ENCODE measurements around the gene CEP72. TPM values are rescaled to one million over a fixed set of nuclear protein-coding genes. Genes with fewer than 3 reads are reported as not detected.

The CEP72 gene
- total RNA-seq, 2 experiments from 2014 or later, result 21.6 to 22.5 TPM

DNA sequence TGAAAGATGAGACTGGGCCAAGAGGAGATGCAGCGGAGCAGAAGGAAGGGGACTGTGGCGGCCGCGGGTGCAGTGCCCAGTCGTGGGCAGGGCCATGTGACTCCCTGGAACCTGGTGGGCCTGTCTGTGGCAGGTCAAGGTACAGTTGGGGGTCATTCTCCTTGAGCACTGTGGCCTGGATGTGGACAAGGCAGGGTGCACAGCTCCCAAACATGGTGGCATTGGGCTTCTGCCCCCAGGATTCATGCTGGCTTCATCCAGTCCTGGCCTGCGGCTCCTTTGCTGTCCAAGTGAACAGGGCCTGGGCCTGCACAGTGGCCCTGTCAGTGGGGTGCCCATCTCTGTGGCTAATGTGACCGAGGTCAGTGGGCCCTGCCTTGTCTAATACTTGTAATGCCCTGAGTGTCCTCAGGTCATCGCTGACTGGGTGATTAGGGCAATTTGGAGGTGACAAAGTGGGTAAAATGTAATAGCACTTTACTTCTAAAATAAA lies 39.9 kb downstream of the CEP72 start:
- ChIA-PET CTCF (no interaction called here), POLR2A (no interaction called here)
- Mint-ChIP-seq H3K9me3 (no peaks in the 10 kb centered on the region), H3K27ac (no peak overlapping the region), H3K36me3 (peaks cover 22% of the 10 kb centered on the region), H3K4me3 (no peak overlapping the region), H3K27me3 (no peaks in the 10 kb centered on the region), H3K4me1 (ENCODE audit: low read depth) (no peaks in the 10 kb centered on the region)
- intact Hi-C loops (cut with micrococcal nuclease), result no loop called here
- no peak for DNase-seq

DNA sequence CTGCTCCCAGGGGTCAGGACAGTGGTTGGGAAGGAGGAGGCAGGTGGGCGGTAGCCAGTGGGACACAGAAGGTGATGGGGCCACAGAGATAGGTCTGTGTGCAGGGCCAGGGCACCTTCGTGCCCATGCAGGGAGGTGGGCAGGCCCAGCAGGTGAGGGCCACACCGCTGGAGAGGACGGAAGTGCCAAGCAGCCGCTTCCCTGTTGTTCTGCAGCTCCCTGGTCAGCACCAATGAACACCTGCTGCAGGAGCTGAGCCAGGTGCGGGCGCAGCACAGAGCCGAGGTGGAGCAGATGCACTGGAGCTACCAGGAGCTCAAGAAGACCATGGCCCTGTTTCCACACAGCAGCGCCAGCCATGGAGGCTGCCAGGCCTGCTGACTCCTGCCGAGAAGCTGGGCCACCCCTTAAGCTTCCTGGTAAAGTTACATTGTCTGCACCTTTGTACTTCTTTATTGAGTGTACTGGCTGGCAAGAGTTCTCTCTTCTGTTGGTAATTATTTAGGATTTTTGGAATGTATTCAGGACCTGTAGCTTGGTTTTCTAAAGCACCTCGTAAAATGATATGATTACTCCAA lies 40.7 kb downstream of the CEP72 start:
- H3K4me3 Mint-ChIP-seq, result no peak overlapping the region
- no peaks in the 10 kb centered on the region for H3K4me1 Mint-ChIP-seq (ENCODE audit: low read depth)
- no peak for DNase-seq
- no peaks in the 10 kb centered on the region for H3K27me3 Mint-ChIP-seq
- ChIA-PET CTCF (interaction anchor here (1.0 to 1.4 kb wide), 2 partner anchors 17 to 206 kb away, joined by 4 to 7 read pairs; no protein-coding TSS in a partner anchor), POLR2A (no interaction called here)
- intact Hi-C loops (cut with micrococcal nuclease), result no loop called here
- H3K9me3 Mint-ChIP-seq, result no peaks in the 10 kb centered on the region
- H3K36me3 Mint-ChIP-seq, result peaks cover 26% of the 10 kb centered on the region
- H3K27ac Mint-ChIP-seq, result no peak overlapping the region

DNA sequence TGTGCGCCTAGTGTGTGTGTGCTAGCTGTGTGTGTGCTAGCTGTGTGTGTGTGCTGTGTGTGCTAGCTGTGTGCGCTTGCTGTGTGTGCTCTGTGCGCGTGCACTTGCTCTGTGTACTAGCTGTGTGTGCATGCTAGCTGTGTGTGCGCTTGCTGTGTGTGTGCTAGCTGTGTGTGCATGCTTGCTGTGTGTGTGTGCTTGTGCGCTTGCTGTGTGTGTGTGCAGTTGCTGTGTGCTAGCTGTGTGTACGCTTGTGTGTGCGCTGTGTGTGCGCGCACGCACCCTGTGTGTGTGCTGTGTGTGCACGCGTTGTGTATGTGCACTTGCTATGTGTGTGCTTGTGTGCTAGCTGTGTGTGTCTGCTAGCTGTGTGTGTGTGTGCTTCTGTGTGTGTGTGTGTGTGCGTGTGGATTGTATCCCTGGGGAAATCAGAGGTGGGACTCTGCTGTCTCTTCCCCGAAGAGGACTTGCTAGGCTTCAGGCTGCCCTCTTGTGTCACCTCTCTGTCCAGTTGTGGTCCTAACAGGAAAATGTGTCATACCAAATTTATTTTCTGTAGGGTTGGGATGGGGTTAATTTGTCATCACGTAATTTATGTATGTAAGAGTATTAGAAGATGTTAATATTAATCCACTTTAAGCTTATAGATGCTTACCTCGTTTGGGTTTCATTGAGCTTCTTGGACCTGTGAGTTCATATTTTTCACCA lies 42.1 kb downstream of the CEP72 start:
- ChIA-PET CTCF (interaction anchor here (0.5 to 1.4 kb wide), 3 partner anchors 16 to 207 kb away, joined by 3 to 7 read pairs (median 4); no protein-coding TSS in a partner anchor), POLR2A (no interaction called here)
- Mint-ChIP-seq H3K36me3 (peaks cover 35% of the 10 kb centered on the region), H3K27ac (no peak overlapping the region), H3K9me3 (no peaks in the 10 kb centered on the region), H3K4me1 (ENCODE audit: low read depth) (no peaks in the 10 kb centered on the region), H3K4me3 (no peak overlapping the region), H3K27me3 (no peaks in the 10 kb centered on the region)
- intact Hi-C loops (cut with micrococcal nuclease), result no loop called here
- DNase-seq, result no peak

DNA sequence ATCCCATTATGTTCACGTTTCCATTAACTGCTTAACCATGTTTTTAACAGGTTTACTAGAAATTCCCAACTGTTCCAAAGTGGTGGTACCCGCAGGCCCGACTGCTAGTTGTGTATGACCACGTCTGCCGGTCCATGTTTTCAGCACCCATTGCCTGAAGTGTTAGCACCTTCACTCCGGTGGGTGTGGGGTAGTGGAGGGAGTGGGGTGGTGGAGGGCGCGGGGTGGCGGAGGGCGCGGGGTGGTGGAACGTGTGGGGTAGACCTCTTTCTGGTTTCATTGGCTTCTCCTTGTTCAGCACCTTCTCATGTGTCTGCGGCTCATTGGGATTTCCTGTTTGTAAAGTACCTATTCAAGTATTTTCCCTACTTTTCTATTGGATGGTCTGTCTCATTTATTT lies 43.3 kb downstream of the CEP72 start:
- no peaks in the 10 kb centered on the region for H3K4me1 Mint-ChIP-seq (ENCODE audit: low read depth)
- H3K27ac Mint-ChIP-seq, result no peak overlapping the region
- H3K4me3 Mint-ChIP-seq, result no peak overlapping the region
- ChIA-PET POLR2A (no interaction called here), CTCF (no interaction called here)
- no peaks in the 10 kb centered on the region for H3K9me3 Mint-ChIP-seq
- peaks cover 43% of the 10 kb centered on the region for H3K36me3 Mint-ChIP-seq
- no peaks in the 10 kb centered on the region for H3K27me3 Mint-ChIP-seq
- intact Hi-C loops (cut with micrococcal nuclease), result no loop called here
- no peak for DNase-seq

DNA sequence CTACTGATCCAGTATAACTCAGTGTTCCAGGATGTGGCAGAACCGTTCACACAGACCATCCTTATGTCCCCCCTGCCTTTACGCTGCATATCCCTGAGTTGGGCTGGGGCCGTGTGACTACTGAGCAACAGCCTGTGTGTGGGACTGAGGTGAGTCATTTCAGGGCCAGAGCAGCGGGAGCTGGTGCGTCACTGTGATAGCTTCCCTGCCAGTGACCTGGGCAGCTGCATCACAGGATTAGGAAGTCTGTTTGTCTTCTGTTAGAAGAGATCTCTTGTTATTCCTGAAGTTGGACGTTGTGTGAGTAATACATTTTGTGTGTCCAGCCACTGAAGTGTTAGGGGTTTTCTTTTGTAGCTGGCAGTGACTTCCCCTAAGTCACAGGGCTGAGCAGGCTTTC lies 45.4 kb downstream of the CEP72 start:
- no peak overlapping the region for H3K27ac Mint-ChIP-seq
- ChIA-PET POLR2A (no interaction called here), CTCF (interaction anchor here (0.6 to 1.7 kb wide), 2 partner anchors 12 to 245 kb away, joined by 3 to 8 read pairs; no protein-coding TSS in a partner anchor)
- no peak for DNase-seq
- H3K4me3 Mint-ChIP-seq, result no peak overlapping the region
- H3K27me3 Mint-ChIP-seq, result no peaks in the 10 kb centered on the region
- H3K36me3 Mint-ChIP-seq, result peaks cover 41% of the 10 kb centered on the region
- H3K9me3 Mint-ChIP-seq, result no peaks in the 10 kb centered on the region
- H3K4me1 Mint-ChIP-seq (ENCODE audit: low read depth), result no peaks in the 10 kb centered on the region
- intact Hi-C loops (cut with micrococcal nuclease), result no loop called here

DNA sequence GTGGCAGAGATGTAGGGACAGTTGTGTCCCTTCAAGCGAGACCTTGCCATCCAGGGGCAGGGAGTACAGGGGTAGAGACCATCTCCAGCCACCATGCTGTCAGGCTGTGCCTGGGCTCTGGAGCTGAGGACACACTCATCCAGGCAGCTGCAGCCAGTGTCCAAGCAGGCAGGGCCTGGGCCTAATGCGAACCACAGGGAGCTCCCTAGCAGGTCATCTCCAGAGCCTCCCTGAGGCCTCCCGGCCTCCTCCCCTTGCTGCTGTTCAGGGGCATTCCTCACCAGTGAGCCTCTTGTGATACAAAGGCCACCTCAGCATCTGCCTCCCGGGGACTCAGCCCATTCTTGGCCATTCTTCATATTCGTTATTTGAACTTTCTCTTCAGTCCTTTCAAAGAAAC lies 46.0 kb downstream of the CEP72 start:
- Mint-ChIP-seq H3K36me3 (peaks cover 39% of the 10 kb centered on the region), H3K9me3 (no peaks in the 10 kb centered on the region), H3K4me3 (no peak overlapping the region), H3K27me3 (no peaks in the 10 kb centered on the region), H3K4me1 (ENCODE audit: low read depth) (no peaks in the 10 kb centered on the region), H3K27ac (no peak overlapping the region)
- CTCF ChIA-PET, result interaction anchor here (0.6 kb wide), 1 partner anchor 245 kb away, joined by 3 read pairs; no protein-coding TSS in a partner anchor
- POLR2A ChIA-PET, result no interaction called here
- no peak for DNase-seq
- intact Hi-C loops (cut with micrococcal nuclease), result no loop called here

DNA sequence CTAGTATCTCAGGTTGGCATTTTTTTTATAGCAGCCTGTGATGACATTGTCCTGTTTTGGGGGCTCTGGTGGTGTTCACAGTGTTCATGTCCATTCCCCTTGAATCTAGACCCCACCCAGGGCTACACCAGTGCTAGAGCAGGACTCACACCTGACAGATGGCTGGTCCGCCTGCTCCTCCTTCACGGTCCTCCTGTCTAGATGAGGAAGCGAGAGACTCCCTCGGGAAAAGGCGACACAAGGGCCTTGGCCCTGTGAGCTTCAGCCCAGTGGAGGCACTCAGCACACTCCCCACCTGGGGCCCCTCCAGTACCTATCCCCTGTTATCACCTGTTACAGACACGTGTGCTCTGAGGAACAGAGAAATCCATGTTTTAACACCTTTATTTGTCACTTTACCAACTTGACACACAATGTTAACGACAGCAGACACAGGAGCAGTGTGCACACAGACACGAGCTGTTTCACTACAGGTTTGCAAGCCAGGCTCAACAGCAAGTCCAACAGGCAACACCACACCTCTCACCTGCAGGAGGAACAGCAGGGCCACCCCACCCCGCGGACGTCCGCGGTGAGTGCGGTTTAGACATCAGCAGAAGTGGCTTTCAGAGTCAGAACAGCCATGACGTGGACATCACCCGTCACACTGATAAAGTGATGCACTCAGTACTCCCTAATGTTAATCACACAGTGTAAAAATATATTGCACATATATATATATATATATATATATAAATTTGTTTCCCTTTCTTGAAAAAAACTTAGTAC lies 47.5 kb downstream of the CEP72 start:
- intact Hi-C loops (cut with micrococcal nuclease), result no loop called here
- peaks cover 40% of the 10 kb centered on the region for H3K36me3 Mint-ChIP-seq

DNA sequence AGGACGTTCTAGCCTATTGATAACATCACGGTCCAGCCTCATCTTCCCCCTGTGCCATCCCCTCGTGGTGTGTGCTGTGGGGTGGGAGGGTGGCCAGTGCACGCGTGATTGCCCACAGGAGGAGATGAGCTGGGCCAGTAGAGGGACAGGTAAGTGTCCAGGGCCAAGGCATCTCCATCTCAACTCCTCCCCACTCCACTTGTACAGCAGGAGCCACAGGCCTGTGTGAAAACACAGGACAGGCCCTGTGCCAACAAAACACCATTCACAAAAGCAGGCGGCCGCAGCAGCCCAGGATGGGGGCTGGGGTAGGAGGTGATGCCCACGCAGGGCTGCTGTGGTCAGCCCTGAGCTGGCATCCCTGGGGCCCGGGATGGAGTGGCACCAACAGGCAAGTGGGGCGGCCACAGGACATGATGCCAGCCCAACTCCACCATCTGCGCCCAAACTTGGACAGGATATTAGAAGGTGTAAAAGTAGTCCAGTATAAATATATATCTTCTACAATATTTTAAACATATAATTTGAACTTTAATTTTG lies 48.4 kb downstream of the CEP72 start:
- no peak overlapping the region for H3K27ac Mint-ChIP-seq
- no peak overlapping the region for H3K4me3 Mint-ChIP-seq
- POLR2A ChIA-PET, result no interaction called here
- no peak for DNase-seq
- intact Hi-C loops (cut with micrococcal nuclease), result no loop called here
- no peaks in the 10 kb centered on the region for H3K27me3 Mint-ChIP-seq
- no peaks in the 10 kb centered on the region for H3K4me1 Mint-ChIP-seq (ENCODE audit: low read depth)
- CTCF ChIA-PET, result no interaction called here
- no peaks in the 10 kb centered on the region for H3K9me3 Mint-ChIP-seq
- H3K36me3 Mint-ChIP-seq, result peaks cover 40% of the 10 kb centered on the region

More for the DNA sequence above, 47.5 kb downstream of the CEP72 start:
- no peak overlapping the region for H3K4me3 Mint-ChIP-seq
- DNase-seq, result no peak
- H3K27ac Mint-ChIP-seq, result no peak overlapping the region
- ChIA-PET POLR2A (no interaction called here), CTCF (no interaction called here)
- H3K4me1 Mint-ChIP-seq (ENCODE audit: low read depth), result no peaks in the 10 kb centered on the region
- H3K27me3 Mint-ChIP-seq, result no peaks in the 10 kb centered on the region
- no peaks in the 10 kb centered on the region for H3K9me3 Mint-ChIP-seq

DNA sequence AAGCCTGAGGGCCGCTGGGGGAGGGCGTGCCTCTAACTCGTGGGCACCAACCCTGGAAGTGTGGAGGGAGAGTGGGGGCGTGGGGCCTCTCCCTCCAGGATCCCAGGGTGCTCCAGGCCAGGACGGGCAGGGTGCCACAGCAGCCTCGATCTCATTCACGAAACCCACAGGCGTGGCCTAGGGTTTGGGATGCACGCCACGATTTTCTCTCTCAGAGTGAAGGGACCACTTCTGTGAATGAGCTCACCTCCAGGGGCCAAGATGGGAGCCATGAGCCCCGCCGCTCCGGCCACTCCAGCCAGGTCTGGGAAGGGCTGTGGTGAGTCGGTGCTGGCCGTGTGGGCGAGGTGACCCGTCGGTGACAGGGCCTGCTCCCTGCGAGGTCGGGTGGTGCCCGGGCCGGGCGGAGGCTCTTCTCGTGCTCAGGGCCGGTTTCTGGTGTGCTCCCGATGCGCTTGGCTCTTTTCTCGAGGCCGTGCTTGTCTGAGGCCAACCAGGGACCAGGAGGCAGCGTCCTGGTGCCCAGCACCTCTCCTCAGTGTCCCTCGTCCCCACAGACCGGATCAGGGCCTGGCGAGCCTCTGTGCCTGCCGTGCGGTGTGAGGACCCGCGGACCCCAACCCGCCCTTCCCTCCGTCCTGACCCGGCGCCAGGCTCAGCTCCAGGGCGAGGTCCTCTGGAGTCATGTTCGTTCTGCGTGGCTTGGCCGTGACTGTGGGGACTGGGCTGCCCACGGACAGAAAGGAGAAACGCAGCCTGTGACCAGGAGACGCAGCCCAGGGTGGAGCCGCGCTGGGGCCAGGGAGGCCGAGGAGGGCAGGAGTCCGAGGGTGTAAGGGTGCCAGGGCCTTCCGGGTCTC lies 50.0 kb downstream of the CEP72 start:
- POLR2A ChIA-PET, result no interaction called here
- Mint-ChIP-seq H3K36me3 (peaks cover 29% of the 10 kb centered on the region), H3K27me3 (no peaks in the 10 kb centered on the region), H3K4me3 (no peak overlapping the region), H3K4me1 (ENCODE audit: low read depth) (no peaks in the 10 kb centered on the region), H3K27ac (no peak overlapping the region), H3K9me3 (no peaks in the 10 kb centered on the region)
- CTCF ChIA-PET, result no interaction called here
- DNase-seq, result no peak
- intact Hi-C loops (cut with micrococcal nuclease), result no loop called here

DNA sequence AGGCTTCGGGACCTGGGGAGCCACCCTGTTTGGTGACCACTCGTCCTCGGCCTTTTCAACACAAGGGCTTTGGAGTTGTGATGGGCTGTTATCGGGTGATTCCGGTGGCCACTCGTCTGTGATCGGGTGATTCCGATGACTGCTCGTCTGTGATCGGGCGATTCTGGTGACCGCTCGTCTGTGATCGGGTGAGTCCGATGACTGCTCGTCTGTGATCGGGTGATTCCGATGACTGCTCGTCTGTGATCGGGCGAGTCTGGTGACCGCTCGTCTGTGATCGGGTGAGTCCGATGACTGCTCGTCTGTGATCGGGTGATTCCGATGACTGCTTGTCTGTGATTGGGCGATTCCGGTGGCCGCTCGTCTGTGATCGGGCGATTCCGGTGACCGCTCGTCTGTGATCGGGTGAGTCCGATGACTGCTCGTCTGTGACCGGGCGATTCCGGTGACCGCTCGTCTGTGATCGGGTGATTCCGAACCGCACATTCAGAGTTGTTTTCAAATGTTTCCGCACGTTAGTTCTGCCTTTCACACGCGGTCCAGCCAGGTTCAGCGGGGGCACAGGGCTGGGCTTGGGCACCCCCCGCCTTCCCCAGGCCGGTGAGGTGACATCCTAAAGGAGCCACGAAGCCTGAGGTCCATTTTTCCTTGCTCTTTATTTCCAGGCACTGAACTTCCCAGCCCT lies 50.8 kb downstream of the CEP72 start:
- H3K9me3 Mint-ChIP-seq, result no peaks in the 10 kb centered on the region
- intact Hi-C loops (cut with micrococcal nuclease), result no loop called here
- H3K4me1 Mint-ChIP-seq (ENCODE audit: low read depth), result no peaks in the 10 kb centered on the region
- no peak overlapping the region for H3K27ac Mint-ChIP-seq
- no peaks in the 10 kb centered on the region for H3K27me3 Mint-ChIP-seq
- ChIA-PET POLR2A (no interaction called here), CTCF (no interaction called here)
- no peak for DNase-seq
- H3K36me3 Mint-ChIP-seq, result peaks cover 27% of the 10 kb centered on the region
- no peak overlapping the region for H3K4me3 Mint-ChIP-seq

DNA sequence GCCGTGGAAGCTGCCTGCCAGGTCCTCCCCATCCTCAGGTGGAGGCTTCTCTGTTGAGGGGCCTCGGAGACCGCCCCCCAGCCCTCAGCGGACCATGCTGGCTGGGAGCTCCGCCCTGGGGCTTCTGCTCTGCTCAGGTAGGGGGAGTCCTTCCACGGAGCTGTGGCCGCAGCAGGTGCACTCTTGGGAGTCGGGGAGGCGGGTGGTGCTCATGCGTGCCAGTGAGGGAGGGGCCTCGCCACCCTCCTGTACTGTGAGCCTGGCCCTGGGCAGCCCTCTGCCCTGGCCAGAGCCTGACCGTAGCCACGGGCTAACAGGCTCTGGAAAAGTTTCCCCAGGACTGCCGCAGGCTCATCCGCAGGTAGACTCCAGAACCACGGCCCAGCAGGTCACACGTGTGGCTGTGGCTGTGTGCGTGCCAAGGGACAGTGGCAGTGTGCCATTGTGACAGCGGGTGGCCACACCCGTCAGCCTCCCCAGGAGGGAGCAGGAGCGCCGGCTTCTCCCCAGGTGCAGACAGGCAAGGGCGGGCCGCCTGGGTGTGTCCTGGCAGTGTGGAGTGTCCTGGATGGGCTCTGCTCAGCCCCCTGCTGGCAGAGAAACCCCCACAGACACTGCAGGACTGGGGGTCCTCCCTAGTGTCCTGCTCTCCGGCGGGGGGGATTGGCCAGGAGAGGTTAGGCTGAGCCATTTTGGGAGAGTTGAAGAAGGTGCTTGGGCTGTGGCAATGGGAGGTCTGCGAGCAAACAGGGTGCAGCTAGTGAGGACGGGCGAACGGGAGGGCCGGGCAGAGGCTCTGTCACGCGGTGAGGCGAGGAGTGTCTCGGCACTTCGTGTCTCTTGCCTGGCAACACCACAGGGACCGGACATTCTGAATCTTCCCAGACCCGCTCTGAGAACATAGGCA lies 51.5 kb downstream of the CEP72 start:
- no peaks in the 10 kb centered on the region for H3K27me3 Mint-ChIP-seq
- CTCF ChIA-PET, result no interaction called here

More for the DNA sequence above, 51.5 kb downstream of the CEP72 start:
- intact Hi-C loops (cut with micrococcal nuclease), result no loop called here
- H3K4me3 Mint-ChIP-seq, result no peak overlapping the region
- POLR2A ChIA-PET, result no interaction called here
- H3K9me3 Mint-ChIP-seq, result no peaks in the 10 kb centered on the region
- H3K36me3 Mint-ChIP-seq, result peaks cover 23% of the 10 kb centered on the region
- H3K4me1 Mint-ChIP-seq (ENCODE audit: low read depth), result no peaks in the 10 kb centered on the region
- H3K27ac Mint-ChIP-seq, result no peak overlapping the region
- no peak for DNase-seq

Data from activated CD4-positive, alpha-beta memory T cell treated with anti-CD3 and anti-CD28 coated beads for 36 hours (primary cell).